ENCODE data around the gene LRRC52. TPM values are rescaled to one million over a fixed set of nuclear protein-coding genes. Genes with fewer than 3 reads are reported as not detected.

Gene LRRC52, protein sequence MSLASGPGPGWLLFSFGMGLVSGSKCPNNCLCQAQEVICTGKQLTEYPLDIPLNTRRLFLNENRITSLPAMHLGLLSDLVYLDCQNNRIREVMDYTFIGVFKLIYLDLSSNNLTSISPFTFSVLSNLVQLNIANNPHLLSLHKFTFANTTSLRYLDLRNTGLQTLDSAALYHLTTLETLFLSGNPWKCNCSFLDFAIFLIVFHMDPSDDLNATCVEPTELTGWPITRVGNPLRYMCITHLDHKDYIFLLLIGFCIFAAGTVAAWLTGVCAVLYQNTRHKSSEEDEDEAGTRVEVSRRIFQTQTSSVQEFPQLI
- total RNA-seq (2014; rRNA removed; shearing (Covaris generic); ENCODE audit: low replicate concordance): not detected in 2 replicates

DNA sequence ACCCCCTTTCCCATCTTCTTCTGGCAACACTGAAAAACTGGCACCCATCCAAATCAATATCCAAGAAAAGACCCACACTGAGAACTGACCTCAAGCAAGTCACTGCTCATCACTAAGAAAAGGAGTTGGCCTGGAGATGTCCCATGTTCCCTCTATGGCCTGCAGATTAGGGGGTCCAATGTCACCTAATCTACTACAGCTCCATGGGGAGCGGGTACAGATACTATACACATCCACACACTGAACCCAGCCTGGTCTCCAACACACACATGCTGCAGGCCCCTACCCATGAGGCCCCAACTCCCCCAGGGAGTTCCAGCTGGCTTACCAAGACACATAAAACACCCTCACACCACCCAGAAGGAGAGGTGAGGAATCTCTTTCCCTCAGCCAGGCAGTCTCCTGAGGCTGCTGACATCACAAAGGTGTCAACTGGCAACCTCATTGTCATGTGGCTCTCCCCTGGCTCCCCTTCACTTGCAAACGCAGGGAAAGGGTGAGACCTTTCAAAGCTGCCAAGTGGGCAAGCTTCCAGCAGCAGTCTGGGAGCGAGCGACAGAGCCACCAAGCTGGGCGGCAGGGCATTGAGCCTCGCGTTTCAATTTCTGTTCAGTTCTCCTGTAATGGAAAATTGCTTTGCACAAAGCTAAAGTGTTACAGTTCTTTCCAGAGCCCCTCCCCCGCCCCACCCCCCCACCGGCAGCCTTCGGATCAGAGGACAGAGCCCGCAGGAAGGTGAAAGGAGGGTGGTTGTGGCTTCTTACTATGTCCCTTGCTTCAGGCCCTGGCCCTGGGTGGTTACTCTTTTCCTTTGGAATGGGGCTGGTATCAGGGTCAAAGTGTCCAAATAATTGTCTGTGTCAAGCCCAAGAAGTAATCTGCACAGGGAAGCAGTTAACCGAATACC, at the start of gene LRRC52:
Gene LRRC52 (plus strand): TSS at position 469 of the 907 bp plus-strand sequence. CDS start 297 bp downstream, at position 766.
- no peak within 1 kb of the TSS for H3K9ac ChIP-seq (ENCODE audit: low read length)
- H3K27me3 ChIP-seq (ENCODE audit: low read length): no peaks in the 10 kb centered on the region
- no peaks in the 10 kb centered on the region for H3K9me3 ChIP-seq (ENCODE audit: low read length)
- no peaks in the 10 kb centered on the region for H3K79me2 ChIP-seq (ENCODE audit: low read length)
- no peaks in the 10 kb centered on the region for H3K36me3 ChIP-seq (ENCODE audit: insufficient read depth, low read length)
- no peaks in the 10 kb centered on the region for H3K4me1 ChIP-seq (ENCODE audit: low read length)
- H4K20me1 ChIP-seq (ENCODE audit: insufficient read depth, low read depth, low read length): no peaks in the 10 kb centered on the region
- no peak within 1 kb of the TSS for H3K27ac ChIP-seq (ENCODE audit: low read length)
- H3K4me2 ChIP-seq (ENCODE audit: low read depth, low read length, poor library complexity, severe bottlenecking): no peak within 1 kb of the TSS
- H3K9me2 ChIP-seq (replicated peaks; ENCODE audit: insufficient read depth, low read length): no peaks in the 10 kb centered on the region
- H2AFZ ChIP-seq (ENCODE audit: low read length): no peak within 1 kb of the TSS
- no peak within 1 kb of the TSS for H3K4me3 ChIP-seq (ENCODE audit: low read length)
- no peak for DNase-seq

DNA sequence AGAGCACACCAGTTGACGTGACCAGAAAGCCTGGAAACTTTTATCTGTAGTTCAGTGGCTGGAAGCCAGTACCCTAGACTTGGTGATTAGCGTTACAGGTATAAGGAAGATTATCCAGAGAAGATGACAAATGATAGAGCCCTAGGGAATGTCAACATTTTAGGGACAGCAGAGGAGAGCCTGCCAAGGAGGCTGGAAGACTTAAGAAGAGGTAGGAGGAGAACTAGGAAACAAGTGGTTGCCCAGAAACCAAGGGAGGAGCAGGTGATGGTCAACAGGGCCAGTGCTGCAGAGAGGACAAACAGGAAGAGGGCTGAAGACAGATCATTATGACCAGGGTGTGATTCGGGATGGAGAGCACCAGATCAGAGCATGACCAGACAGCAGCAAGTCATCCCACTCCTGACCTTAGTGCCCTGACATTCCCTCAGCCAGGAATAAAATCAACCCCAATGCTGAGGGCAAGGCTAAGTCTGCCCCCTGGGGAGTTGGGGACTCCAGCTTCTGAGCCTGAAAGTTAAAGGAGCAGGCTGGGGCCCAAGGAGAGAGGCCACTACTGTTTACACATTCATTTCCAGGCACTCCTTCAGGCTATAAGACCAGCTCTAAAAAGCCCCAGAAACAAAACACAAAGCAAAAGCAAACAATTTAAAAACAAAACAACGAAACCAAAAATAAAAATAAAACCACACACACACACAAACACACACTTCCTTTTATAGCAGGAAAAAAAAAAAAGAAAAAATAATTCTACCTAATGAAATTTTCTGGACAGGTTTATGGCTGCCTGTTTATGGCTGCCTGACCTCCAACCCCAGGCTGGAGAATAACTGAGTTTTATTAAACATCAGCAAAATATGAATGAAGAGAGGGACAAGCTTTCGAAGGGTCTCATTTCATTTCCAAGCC, 48.6 kb upstream of the LRRC52 start:
- H3K4me2 ChIP-seq (ENCODE audit: low read depth, low read length, poor library complexity, severe bottlenecking): no peak overlapping the region
- H4K20me1 ChIP-seq (ENCODE audit: insufficient read depth, low read depth, low read length): no peaks in the 10 kb centered on the region
- H3K4me1 ChIP-seq (ENCODE audit: low read length): no peaks in the 10 kb centered on the region
- H3K27me3 ChIP-seq (ENCODE audit: low read length): no peaks in the 10 kb centered on the region
- no peak for DNase-seq
- no peaks in the 10 kb centered on the region for H3K9me3 ChIP-seq (ENCODE audit: low read length)
- no peaks in the 10 kb centered on the region for H3K36me3 ChIP-seq (ENCODE audit: insufficient read depth, low read length)
- no peaks in the 10 kb centered on the region for H3K9me2 ChIP-seq (replicated peaks; ENCODE audit: insufficient read depth, low read length)
- H3K79me2 ChIP-seq (ENCODE audit: low read length): no peaks in the 10 kb centered on the region
- H3K4me3 ChIP-seq (ENCODE audit: low read length): no peak overlapping the region
- no peak overlapping the region for H3K27ac ChIP-seq (ENCODE audit: low read length)
- no peak overlapping the region for H2AFZ ChIP-seq (ENCODE audit: low read length)
- H3K9ac ChIP-seq (ENCODE audit: low read length): no peak overlapping the region

DNA sequence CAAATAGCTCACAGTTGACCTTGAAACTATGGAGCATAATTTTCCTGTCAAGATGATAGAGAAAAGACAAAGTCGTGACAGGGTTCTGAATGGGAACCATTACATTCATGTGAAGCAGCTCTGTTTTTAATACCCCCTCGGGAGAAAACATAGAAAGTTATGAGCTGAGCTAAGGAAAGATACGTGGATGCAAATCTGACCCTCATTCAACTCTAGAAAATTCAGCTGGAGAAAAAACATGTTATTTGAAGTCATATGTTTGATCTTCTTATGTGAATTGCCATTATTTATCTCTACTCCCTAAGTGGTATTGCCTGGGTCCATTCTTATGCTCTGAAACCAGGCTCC, 48.0 kb upstream of the LRRC52 start:
- Histone ChIP-seq H3K27ac (ENCODE audit: low read length) (no peak overlapping the region), H3K4me1 (ENCODE audit: low read length) (no peaks in the 10 kb centered on the region), H3K9me2 (replicated peaks; ENCODE audit: insufficient read depth, low read length) (no peaks in the 10 kb centered on the region), H3K27me3 (ENCODE audit: low read length) (no peaks in the 10 kb centered on the region), H3K36me3 (ENCODE audit: insufficient read depth, low read length) (no peaks in the 10 kb centered on the region), H3K9me3 (ENCODE audit: low read length) (no peaks in the 10 kb centered on the region), H3K79me2 (ENCODE audit: low read length) (no peaks in the 10 kb centered on the region), H4K20me1 (ENCODE audit: insufficient read depth, low read depth, low read length) (0 out of 2 replicates have a peak, but pooled peaks cover 4% of the 10 kb centered on the region), H2AFZ (ENCODE audit: low read length) (no peak overlapping the region), H3K9ac (ENCODE audit: low read length) (no peak overlapping the region), H3K4me2 (ENCODE audit: low read depth, low read length, poor library complexity, severe bottlenecking) (no peak overlapping the region), H3K4me3 (ENCODE audit: low read length) (no peak overlapping the region)
- no peak for DNase-seq

DNA sequence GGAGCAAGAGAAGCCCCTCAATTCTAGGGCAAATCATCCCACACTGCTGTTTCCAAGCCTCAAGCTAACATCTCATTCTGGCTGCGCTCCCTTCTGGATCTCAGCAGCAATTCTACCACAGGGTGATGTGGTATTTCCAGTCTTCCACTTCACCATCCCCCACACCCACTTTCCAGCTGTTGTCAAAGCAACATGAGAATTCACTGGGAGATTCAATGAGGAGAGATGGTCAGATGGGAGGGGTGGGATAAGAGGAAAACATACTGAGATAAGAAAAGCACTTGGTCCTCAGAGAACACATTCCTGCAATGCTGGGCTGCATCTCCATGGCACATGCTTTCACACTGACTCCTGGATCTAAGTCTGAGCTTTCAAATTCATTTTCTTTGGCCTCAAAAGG, 47.3 kb upstream of the LRRC52 start:
- no peaks in the 10 kb centered on the region for H3K27me3 ChIP-seq (ENCODE audit: low read length)
- no peaks in the 10 kb centered on the region for H3K36me3 ChIP-seq (ENCODE audit: insufficient read depth, low read length)
- H3K9me2 ChIP-seq (replicated peaks; ENCODE audit: insufficient read depth, low read length): no peaks in the 10 kb centered on the region
- no peak overlapping the region for H2AFZ ChIP-seq (ENCODE audit: low read length)
- no peak overlapping the region for H3K9ac ChIP-seq (ENCODE audit: low read length)
- 0 out of 2 replicates have a peak, but pooled peaks cover 4% of the 10 kb centered on the region for H4K20me1 ChIP-seq (ENCODE audit: insufficient read depth, low read depth, low read length)
- H3K79me2 ChIP-seq (ENCODE audit: low read length): no peaks in the 10 kb centered on the region
- no peaks in the 10 kb centered on the region for H3K9me3 ChIP-seq (ENCODE audit: low read length)
- H3K4me1 ChIP-seq (ENCODE audit: low read length): no peaks in the 10 kb centered on the region
- H3K4me2 ChIP-seq (ENCODE audit: low read depth, low read length, poor library complexity, severe bottlenecking): no peak overlapping the region
- DNase-seq: no peak
- no peak overlapping the region for H3K4me3 ChIP-seq (ENCODE audit: low read length)
- no peak overlapping the region for H3K27ac ChIP-seq (ENCODE audit: low read length)

DNA sequence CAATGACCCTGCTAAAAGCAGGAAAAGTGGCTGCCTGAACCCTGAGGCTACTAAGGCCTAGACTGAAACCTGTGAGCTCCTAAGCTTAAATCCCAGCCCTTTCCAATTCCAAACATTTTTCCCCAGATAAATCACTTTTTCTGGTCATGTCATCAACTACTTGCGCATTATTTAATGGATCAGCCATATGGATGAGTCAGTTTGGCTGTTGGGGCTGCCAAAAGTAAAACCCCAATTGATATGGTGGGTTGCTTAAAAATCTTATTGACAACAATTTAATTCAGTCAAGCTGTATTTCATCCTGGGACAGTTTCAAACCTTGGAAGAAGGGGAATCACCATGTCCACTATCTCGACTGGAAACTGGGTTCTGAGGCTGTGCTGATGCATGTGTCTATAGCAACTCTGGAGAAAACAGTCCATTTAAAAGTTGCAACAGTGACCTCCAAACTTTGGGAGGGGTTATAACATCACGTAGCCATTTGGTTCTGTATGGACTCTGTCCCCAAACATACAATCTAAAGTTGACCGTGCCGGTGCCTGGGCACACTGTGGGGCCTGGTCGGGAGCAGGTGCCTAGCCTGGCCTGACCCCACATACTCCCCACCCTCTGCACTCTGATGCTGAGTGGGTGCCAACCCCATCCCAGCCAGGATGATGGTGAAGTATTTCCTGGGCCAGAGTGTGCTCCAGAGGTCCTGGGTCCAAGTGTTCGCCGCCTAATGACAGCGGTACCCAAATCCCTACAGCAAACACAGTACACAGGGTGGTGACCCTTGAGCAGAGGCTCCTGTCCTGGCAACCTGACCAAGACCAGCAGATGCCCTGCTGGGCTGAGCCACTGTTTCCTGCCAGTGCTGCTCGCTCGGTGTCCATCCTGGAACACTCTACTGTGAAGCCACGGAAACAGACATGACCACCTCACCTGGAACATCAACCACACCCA, 46.5 kb upstream of the LRRC52 start:
- no peaks in the 10 kb centered on the region for H3K9me3 ChIP-seq (ENCODE audit: low read length)
- no peak overlapping the region for H2AFZ ChIP-seq (ENCODE audit: low read length)
- no peak overlapping the region for H3K27ac ChIP-seq (ENCODE audit: low read length)
- no peak for DNase-seq
- 0 out of 2 replicates have a peak, but pooled peaks cover 4% of the 10 kb centered on the region for H4K20me1 ChIP-seq (ENCODE audit: insufficient read depth, low read depth, low read length)
- H3K4me2 ChIP-seq (ENCODE audit: low read depth, low read length, poor library complexity, severe bottlenecking): no peak overlapping the region
- H3K27me3 ChIP-seq (ENCODE audit: low read length): no peaks in the 10 kb centered on the region
- no peaks in the 10 kb centered on the region for H3K9me2 ChIP-seq (replicated peaks; ENCODE audit: insufficient read depth, low read length)
- H3K4me1 ChIP-seq (ENCODE audit: low read length): no peaks in the 10 kb centered on the region
- no peak overlapping the region for H3K4me3 ChIP-seq (ENCODE audit: low read length)
- H3K79me2 ChIP-seq (ENCODE audit: low read length): no peaks in the 10 kb centered on the region
- H3K36me3 ChIP-seq (ENCODE audit: insufficient read depth, low read length): no peaks in the 10 kb centered on the region
- H3K9ac ChIP-seq (ENCODE audit: low read length): no peak overlapping the region

DNA sequence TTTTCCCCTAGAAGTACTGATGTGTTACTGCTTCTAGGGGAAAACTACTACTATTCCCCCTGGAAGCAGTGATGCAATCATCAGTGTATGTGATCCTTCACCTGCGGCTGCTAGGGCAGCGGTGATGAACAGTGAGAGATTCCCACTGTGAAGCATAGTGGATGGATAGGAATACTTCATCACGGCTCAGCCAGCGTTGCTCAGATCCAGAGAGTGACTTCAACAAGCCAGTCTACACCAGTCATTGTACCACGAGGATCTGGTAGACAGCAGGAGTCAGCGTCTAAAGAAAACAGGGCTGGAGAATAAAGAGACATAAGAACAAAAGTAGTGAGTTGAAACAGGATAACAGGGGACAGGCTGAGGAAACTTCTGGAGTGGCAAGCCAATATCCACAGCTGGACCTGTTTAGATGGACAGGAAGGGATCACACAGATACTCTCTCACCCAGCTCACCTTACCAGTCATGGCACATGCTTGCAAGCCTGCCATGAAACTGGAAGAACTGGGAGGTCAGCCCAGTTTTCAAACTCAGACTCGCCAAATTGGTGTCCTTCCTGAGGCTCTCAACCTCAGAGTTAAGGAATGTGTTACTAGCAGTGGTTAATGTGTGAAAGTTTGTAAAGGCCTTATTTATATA, 42.4 kb upstream of the LRRC52 start:
- H2AFZ ChIP-seq (ENCODE audit: low read length): no peak overlapping the region
- H3K4me1 ChIP-seq (ENCODE audit: low read length): no peaks in the 10 kb centered on the region
- no peak for DNase-seq
- no peaks in the 10 kb centered on the region for H3K27me3 ChIP-seq (ENCODE audit: low read length)
- no peaks in the 10 kb centered on the region for H3K36me3 ChIP-seq (ENCODE audit: insufficient read depth, low read length)
- no peak overlapping the region for H3K27ac ChIP-seq (ENCODE audit: low read length)
- H3K4me3 ChIP-seq (ENCODE audit: low read length): no peak overlapping the region
- H3K79me2 ChIP-seq (ENCODE audit: low read length): no peaks in the 10 kb centered on the region
- H3K4me2 ChIP-seq (ENCODE audit: low read depth, low read length, poor library complexity, severe bottlenecking): no peak overlapping the region
- no peak overlapping the region for H3K9ac ChIP-seq (ENCODE audit: low read length)
- no peaks in the 10 kb centered on the region for H3K9me2 ChIP-seq (replicated peaks; ENCODE audit: insufficient read depth, low read length)
- H4K20me1 ChIP-seq (ENCODE audit: insufficient read depth, low read depth, low read length): 0 out of 2 replicates have a peak, but pooled peaks cover 4% of the 10 kb centered on the region
- no peaks in the 10 kb centered on the region for H3K9me3 ChIP-seq (ENCODE audit: low read length)

DNA sequence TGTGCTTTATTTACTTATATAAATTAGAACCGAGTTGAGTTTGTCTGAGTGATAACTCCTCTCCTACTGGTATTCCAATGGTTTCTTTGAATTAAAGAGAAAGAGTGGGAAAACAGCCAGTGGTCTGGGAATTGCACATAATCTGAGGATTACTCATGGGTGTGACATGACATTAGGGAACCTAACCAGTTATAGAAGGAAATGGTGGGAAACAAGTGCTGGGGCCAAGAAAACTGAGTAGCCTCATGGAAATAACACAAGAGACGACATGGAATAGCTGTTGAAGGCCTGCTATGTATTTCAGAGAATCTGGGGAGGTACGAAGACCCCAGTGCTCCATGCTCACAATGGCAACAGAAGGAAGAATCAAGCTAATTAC, 41.8 kb upstream of the LRRC52 start:
- no peaks in the 10 kb centered on the region for H3K9me3 ChIP-seq (ENCODE audit: low read length)
- DNase-seq: no peak
- no peaks in the 10 kb centered on the region for H3K27me3 ChIP-seq (ENCODE audit: low read length)
- no peaks in the 10 kb centered on the region for H3K36me3 ChIP-seq (ENCODE audit: insufficient read depth, low read length)
- no peaks in the 10 kb centered on the region for H3K79me2 ChIP-seq (ENCODE audit: low read length)
- 0 out of 2 replicates have a peak, but pooled peaks cover 4% of the 10 kb centered on the region for H4K20me1 ChIP-seq (ENCODE audit: insufficient read depth, low read depth, low read length)
- no peak overlapping the region for H2AFZ ChIP-seq (ENCODE audit: low read length)
- H3K9me2 ChIP-seq (replicated peaks; ENCODE audit: insufficient read depth, low read length): no peaks in the 10 kb centered on the region
- H3K4me1 ChIP-seq (ENCODE audit: low read length): no peaks in the 10 kb centered on the region
- H3K4me2 ChIP-seq (ENCODE audit: low read depth, low read length, poor library complexity, severe bottlenecking): no peak overlapping the region
- H3K9ac ChIP-seq (ENCODE audit: low read length): no peak overlapping the region
- no peak overlapping the region for H3K27ac ChIP-seq (ENCODE audit: low read length)
- no peak overlapping the region for H3K4me3 ChIP-seq (ENCODE audit: low read length)

Data from Karpas-422 (cell line).